ENCODE data around the gene DCLK2.

DCLK2 gene

GRCh38 chr4:150212485-150212884, 134.2 kb downstream of the DCLK2 start:
- no peak for DNase-seq

- no peak for DNase-seq
Observed at GRCh38 chr4:150212927-150213326, 134.7 kb downstream of the DCLK2 start.

GRCh38 chr4:150215601-150216000, 137.4 kb downstream of the DCLK2 start:
- DNase-seq = no peak

GRCh38 chr4:150216726-150217125, 138.5 kb downstream of the DCLK2 start:
- DNase-seq = no peak

- no peak for DNase-seq
Observed at GRCh38 chr4:150217192-150217591, 138.9 kb downstream of the DCLK2 start.

GRCh38 chr4:150217808-150218207, 139.6 kb downstream of the DCLK2 start:
- DNase-seq = no peak

- no peak for DNase-seq
Observed at GRCh38 chr4:150218447-150218846, 140.2 kb downstream of the DCLK2 start.

- DNase-seq = no peak
Observed at GRCh38 chr4:150219841-150220240, 141.6 kb downstream of the DCLK2 start.

- no peak for DNase-seq
Observed at GRCh38 chr4:150224896-150225591, 146.8 kb downstream of the DCLK2 start.

GRCh38 chr4:150229520-150229919, 151.3 kb downstream of the DCLK2 start:
- DNase-seq = no peak

GRCh38 chr4:150230561-150230960, 152.3 kb downstream of the DCLK2 start:
- no peak for DNase-seq

- DNase-seq = no peak
Observed at GRCh38 chr4:150231107-150231770, 153.0 kb downstream of the DCLK2 start.

- no peak for DNase-seq
Observed at GRCh38 chr4:150232029-150232428, 153.8 kb downstream of the DCLK2 start.

GRCh38 chr4:150234246-150234645, 156.0 kb downstream of the DCLK2 start:
- DNase-seq = no peak

- no peak for DNase-seq
Observed at GRCh38 chr4:150235317-150235716, 157.1 kb downstream of the DCLK2 start.

- no peak for DNase-seq
Observed at GRCh38 chr4:150235808-150236271, 157.6 kb downstream of the DCLK2 start.

- DNase-seq = no peak
Observed at GRCh38 chr4:150236626-150237025, 158.4 kb downstream of the DCLK2 start.

- no peak for DNase-seq
Observed at GRCh38 chr4:150237110-150237872, 159.0 kb downstream of the DCLK2 start.

- DNase-seq = no peak
Observed at GRCh38 chr4:150238591-150238990, 160.3 kb downstream of the DCLK2 start.

GRCh38 chr4:150240011-150240410, 161.8 kb downstream of the DCLK2 start:
- no peak for DNase-seq

- no peak for DNase-seq
Observed at GRCh38 chr4:150242820-150243458, 164.7 kb downstream of the DCLK2 start.

GRCh38 chr4:150243932-150244331, 165.7 kb downstream of the DCLK2 start:
- DNase-seq = no peak

GRCh38 chr4:150244600-150244999, 166.4 kb downstream of the DCLK2 start:
- no peak for DNase-seq

Measured in stimulated activated CD4-positive, alpha-beta T cell treated with anti-CD3 and anti-CD28 coated beads, Interleukin-2, amount 100 ng/mL, for 24 hours (primary cell).